Thoracic aorta (tissue), 2 donors: ENCODE results near the gene ZP2. TPM values are rescaled to one million over a fixed set of nuclear protein-coding genes. Genes with fewer than 3 reads are reported as not detected.

Experiments
- ATAC-seq: fragments of 150-250 bp; one replicate; pipeline ENCODE4 v1.8.0; 2017; ENCODE audit warnings: low read depth; ENCODE audit not compliant: insufficient number of reproducible peaks, low FRiP score
- DNase-seq: peaks from one replicate; pipeline ENCODE4 v3.0.0-alpha.2; 2020; ENCODE audit warnings: low spot score
- H3K27ac ChIP-seq, 2 donors: fragments of 200-600 bp; sonication (generic); 1 replicate in 1 of 2; 2 replicates in 1 of 2; pipeline ENCODE4 v1.5.1; 2016; ENCODE audit warnings: mild to moderate bottlenecking in 2 of 2, moderate library complexity in 2 of 2
- H3K27me3 ChIP-seq: fragments of 200-600 bp; sonication (generic); replicated peaks from 2 replicates; pipeline ENCODE4 v1.6.0; 2016; ENCODE audit warnings: mild to moderate bottlenecking; ENCODE audit not compliant: insufficient read depth
- H3K36me3 ChIP-seq: fragments of 200-600 bp; sonication (generic); one replicate; pipeline ENCODE4 v1.5.1; 2016
- H3K4me1 ChIP-seq, 2 donors: fragments of 200-600 bp; sonication (generic); 1 replicate in 1 of 2; 2 replicates in 1 of 2; pipeline versions ENCODE4 v1.5.1 to v1.6.0; 2016; ENCODE audit warnings: low read depth in 2 of 2, mild to moderate bottlenecking in 1 of 2; ENCODE audit not compliant: control insufficient read depth in 1 of 2
- H3K4me3 ChIP-seq: fragments of 200-600 bp; sonication (generic); 2 replicates; pipeline ENCODE4 v1.5.1; 2016; ENCODE audit warnings: mild to moderate bottlenecking
- H3K9me3 ChIP-seq: fragments of 200-600 bp; sonication (generic); 2 replicates; pipeline ENCODE4 v1.5.1; 2016
- total RNA-seq, 2 donors: library from RNA; depleted of rRNA; stranded (reverse); fragments of >200 nt; gene quantifications; one replicate each; pipeline versions ENCODE4 v1.1.0 to v1.2.3, GENCODE V29; 2016
- TF ChIP-seq, protein P1 (sequence below): fragments of 200-600 bp; sonication (generic); IDR thresholded peaks from one replicate; pipeline ENCODE4 v1.5.1; 2019; ENCODE audit warnings: antibody characterized with exemption

ZP2 gene
- total RNA-seq, 2 donors from 2014 or later, result not detected

DNA sequence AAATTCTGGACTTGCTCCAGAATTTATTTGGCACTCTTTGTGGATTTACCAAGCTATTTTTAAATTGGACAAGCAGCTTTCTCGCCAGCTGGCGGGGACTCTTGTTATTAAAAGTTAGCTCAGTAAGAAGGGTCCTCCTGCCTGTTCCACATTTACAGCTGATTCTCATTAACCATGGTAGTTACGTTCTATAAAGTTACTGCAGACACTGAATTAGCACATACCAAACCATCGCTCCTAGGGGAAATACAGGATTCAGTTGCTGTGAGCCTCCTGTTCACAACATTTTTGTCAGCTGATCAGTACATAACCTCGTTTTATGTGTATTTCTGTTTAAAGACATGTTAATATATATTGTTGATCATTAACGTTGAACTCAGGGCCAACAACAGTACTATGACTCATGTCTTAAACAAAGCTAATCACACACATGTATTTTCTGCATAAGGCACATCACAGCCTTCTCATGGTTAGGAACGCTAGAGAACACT, 48.7 kb downstream of the ZP2 start:
- H3K36me3 ChIP-seq, result peaks cover 27% of the 10 kb centered on the region
- H3K9me3 ChIP-seq, result no peaks in the 10 kb centered on the region
- TF ChIP-seq, protein P1, sequence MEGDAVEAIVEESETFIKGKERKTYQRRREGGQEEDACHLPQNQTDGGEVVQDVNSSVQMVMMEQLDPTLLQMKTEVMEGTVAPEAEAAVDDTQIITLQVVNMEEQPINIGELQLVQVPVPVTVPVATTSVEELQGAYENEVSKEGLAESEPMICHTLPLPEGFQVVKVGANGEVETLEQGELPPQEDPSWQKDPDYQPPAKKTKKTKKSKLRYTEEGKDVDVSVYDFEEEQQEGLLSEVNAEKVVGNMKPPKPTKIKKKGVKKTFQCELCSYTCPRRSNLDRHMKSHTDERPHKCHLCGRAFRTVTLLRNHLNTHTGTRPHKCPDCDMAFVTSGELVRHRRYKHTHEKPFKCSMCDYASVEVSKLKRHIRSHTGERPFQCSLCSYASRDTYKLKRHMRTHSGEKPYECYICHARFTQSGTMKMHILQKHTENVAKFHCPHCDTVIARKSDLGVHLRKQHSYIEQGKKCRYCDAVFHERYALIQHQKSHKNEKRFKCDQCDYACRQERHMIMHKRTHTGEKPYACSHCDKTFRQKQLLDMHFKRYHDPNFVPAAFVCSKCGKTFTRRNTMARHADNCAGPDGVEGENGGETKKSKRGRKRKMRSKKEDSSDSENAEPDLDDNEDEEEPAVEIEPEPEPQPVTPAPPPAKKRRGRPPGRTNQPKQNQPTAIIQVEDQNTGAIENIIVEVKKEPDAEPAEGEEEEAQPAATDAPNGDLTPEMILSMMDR, result no peak
- no peak for ATAC-seq
- H3K27ac ChIP-seq, result peak overlapping the region; percentile 88 to 91
- DNase-seq, result no peak
- peak overlapping the region; percentile 96 for H3K4me3 ChIP-seq
- peaks cover 40 to 62% of the 10 kb centered on the region in 2 donors for H3K4me1 ChIP-seq
- H3K27me3 ChIP-seq, result no peaks in the 10 kb centered on the region

DNA sequence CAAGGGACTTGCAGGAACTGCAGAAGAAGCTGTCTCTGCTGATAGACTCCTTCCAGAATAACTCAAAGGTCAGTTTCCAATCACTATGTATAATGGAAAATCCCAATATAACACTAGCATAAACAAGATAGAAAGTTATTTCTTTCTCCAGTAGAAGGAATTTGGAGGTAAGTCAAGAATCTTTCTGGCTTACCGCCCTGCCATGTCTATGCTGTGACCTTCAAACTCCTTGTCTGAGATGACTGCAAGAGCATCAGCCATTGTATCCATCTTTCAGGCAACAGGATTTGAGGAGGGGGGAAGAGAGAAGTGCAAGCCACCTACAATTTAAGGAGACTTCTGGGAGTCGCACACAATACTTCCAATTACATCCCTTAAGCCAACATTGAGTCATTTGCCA, 50.2 kb downstream of the ZP2 start:
- H3K27ac ChIP-seq, result peak overlapping the region; percentile 1 to 62
- DNase-seq (no peak), ATAC-seq (no peak)
- peaks cover 36 to 60% of the 10 kb centered on the region in 2 donors for H3K4me1 ChIP-seq
- H3K36me3 ChIP-seq, result peaks cover 18% of the 10 kb centered on the region
- no peaks in the 10 kb centered on the region for H3K27me3 ChIP-seq
- peak overlapping the region; percentile 96 for H3K4me3 ChIP-seq
- TF ChIP-seq, protein P1, result no peak
- H3K9me3 ChIP-seq, result no peaks in the 10 kb centered on the region

DNA sequence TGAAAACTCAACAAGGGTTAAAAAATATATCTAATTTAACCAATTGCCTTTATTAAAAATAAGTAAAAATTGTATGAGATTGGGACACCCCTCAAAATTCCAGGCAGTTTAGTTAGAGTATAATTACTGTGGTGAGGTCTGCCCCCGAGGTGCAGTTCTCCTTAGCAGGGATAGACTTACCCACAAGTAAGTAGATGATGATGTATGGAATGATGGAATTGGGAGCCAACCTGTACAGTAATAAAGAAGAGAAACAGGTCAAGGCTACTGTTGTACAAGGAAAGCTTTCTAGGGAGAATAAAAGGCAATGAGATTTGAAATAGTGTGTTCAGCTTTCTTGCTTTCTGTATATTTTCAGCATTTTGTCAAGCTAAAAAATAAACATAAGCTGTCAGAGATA, 51.1 kb downstream of the ZP2 start:
- peaks cover 36 to 60% of the 10 kb centered on the region in 2 donors for H3K4me1 ChIP-seq
- H3K27ac ChIP-seq, result peak overlapping the region in 1 of 2 donors; percentile 79
- DNase-seq, result no peak
- peak overlapping the region; percentile 96 for H3K4me3 ChIP-seq
- no peaks in the 10 kb centered on the region for H3K27me3 ChIP-seq
- H3K36me3 ChIP-seq, result peaks cover 13% of the 10 kb centered on the region
- TF ChIP-seq, protein P1, result no peak
- H3K9me3 ChIP-seq, result no peaks in the 10 kb centered on the region
- no peak for ATAC-seq

DNA sequence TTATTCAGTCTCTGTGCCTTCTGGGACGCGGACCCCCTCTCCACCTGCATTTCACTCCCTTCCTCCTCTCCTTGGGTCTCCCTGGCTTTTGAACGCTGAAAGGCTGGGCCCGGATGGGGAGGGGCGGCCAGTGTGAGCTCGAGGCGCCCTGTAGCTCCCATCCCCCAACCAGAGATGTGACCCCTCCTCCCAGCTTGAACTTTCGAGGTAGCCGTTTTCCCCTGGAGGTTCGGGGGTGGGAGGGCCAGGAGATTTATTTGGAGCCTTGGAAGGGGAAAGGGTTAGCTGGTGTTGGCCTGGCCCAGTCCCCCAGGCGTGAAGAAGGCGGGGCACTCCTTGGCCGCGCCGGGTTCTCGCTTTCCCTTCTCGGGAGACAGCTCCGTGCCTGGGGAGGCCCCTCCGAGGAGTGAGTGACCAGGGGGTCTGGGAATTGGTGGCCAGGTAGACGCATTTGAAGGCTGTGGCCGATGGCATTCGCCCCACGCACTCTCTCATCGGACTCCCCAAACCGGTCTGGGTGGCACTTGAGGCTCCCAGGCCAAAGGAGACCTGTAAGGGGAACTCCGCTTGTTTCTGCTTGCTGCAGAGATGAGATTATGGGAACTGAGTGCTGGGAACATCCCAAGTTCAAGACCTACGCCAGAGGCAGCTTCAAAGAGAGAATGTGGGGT, 52.0 kb downstream of the ZP2 start:
- Histone ChIP-seq H3K27me3 (no peaks in the 10 kb centered on the region), H3K27ac (peak overlapping the region; percentile 76 to 79), H3K36me3 (peaks cover 5% of the 10 kb centered on the region), H3K4me3 (peak overlapping the region; percentile 96), H3K4me1 (peaks cover 34 to 58% of the 10 kb centered on the region in 2 donors), H3K9me3 (no peaks in the 10 kb centered on the region)
- ATAC-seq (no peak), DNase-seq (no peak)
- TF ChIP-seq, protein P1, result no peak

DNA sequence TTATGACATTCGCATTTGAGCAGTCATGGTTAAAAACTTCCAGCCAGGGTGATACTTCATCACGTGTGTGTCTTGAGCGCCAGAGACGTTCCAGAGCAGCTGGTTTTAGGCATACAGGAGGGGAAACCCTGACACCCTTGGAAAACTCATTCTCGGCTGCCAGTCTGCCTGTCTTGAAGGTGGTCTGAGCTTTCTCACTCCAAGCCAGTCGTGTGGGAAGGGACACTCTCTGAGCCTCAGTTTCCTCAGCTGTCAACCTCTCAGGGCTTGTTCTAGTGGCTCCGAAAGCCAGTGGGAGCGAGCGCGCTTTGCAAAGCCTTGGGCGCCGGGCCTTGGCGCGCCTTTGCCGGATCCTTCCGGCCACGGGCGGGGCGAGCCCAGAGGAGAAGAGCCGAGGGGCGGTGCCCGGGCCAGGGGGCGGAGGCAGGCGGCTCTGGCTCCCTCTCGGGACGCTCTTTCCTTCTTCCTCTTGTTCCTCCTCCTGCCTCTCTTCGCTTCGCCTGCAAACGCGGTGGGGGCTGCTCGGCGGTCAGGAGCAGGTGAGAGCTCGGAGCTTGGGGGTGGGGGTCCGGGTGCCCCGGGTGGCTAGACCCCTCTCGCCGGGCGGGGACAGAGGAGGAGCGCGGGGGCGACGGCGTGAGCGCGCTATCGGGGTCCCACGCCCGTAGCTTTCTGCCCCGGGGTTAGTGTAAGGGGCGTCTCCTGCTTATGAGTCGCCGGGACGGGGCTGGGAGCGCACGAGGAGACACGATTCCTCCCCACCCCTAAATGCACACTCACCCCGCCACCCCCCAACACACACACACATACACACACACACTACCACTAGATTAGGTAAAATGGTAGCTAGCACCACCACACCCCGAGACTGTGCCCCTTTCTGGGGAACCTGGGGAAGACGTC, 52.9 kb downstream of the ZP2 start, which contains the start of gene LDAF1:
LDAF1 (plus strand) TSS at position 467 of the 903 bp plus-strand sequence. CDS start 2,509 bp downstream, outside the sequence.
- H3K9me3 ChIP-seq, result no peaks in the 10 kb centered on the region
- ATAC-seq, result peak; percentile 66
- peak; percentile 26 for DNase-seq
- H3K27me3 ChIP-seq, result no peaks in the 10 kb centered on the region
- H3K36me3 ChIP-seq, result no peaks in the 10 kb centered on the region
- peak within 1 kb of the TSS; percentile 96 for H3K4me3 ChIP-seq
- H3K27ac ChIP-seq, result peak within 1 kb of the TSS; percentile 76 to 79
- peaks cover 27 to 49% of the 10 kb centered on the region in 2 donors for H3K4me1 ChIP-seq
- TF ChIP-seq, protein P1, result no peak
